ENCODE results near the gene SERTAD1.

The SERTAD1 gene

DNA sequence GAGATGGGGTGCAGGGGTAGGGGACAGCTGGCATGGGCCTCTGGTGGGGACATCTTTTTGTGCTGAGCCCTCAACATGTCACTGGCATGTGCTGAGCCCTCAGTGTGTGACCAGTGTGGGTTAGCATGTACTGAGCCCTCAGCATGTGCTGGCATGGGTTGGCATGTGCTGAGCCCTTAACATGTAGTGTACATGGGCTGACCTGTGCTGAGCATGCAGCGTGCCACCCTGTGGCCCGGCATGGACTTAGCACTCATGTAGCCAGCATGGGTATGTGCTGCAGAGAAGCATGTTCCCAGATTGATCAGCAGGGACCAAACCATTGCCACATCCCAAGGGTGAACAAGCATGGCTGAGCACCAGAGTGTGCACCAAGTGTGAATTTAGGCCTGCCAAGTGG is 47.3 kb downstream of the SERTAD1 start:
- DNase-seq (ENCODE audit: low read depth in 2 of 2) = no peak

DNA sequence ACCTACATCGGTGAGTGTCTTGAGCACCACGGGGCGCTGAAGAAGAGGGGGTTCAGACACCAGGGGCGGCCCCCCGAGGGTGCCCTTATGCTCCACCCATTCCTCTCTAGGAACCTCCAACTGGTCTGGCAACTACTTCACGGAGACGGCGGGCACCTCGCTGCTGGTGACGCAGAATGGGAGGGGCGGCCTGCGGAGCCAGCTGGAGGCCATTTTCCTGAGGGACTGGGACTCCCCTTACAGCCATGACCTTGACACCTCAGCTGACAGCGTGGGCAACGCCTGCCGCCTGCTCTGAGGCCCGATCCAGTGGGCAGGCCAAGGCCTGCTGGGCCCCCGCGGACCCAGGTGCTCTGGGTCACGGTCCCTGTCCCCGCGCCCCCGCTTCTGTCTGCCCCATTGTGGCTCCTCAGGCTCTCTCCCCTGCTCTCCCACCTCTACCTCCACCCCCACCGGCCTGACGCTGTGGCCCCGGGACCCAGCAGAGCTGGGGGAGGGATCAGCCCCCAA is 47.9 kb downstream of the SERTAD1 start:
- no peak for DNase-seq (ENCODE audit: low read depth in 2 of 2)

DNA sequence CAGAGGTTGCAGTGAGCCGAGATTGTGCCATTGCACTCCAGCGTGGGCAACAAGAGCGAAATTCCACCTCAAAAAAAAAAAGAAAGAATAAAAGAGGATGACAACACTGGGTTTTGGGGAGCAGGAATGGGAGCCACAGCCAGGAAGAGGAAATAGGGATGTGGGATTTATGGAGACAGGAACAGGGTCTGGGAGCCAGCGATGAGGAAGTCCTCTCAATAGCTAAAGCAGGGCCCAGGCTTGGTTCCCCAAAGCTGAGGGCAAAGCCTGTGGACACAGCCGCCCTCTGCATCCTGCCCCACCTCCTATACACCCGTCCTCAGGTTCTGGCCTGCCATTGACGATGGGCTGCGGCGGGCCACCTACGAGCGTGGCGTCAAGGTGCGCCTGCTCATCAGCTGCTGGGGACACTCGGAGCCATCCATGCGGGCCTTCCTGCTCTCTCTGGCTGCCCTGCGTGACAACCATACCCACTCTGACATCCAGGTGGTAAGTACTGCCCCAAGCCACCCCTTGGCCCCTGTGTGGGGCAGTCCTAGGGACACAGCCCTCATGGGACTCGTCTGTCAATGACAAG is 49.4 kb downstream of the SERTAD1 start:
- no peak for DNase-seq (ENCODE audit: low read depth in 2 of 2)

DNA sequence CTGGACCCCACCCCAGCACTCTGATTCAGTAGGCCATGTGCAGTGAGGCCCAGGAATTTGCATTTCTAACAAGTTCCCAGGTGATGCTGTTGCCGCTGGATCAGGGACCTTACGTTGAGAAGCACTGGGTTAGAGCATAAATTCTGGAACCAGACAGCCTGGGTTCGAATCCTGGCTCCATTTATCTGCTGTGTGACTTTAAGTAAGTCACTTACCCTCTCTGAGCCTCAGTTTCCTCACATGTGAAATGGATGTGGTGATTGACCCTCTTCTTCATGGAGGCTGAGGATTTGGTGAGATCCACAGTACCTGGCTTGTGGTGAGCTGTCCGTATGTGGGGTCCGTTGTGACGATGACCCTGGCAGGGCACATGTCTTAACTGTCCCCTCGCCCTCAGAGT is 51.7 kb downstream of the SERTAD1 start:
- no peak for DNase-seq (ENCODE audit: low read depth in 2 of 2)

DNA sequence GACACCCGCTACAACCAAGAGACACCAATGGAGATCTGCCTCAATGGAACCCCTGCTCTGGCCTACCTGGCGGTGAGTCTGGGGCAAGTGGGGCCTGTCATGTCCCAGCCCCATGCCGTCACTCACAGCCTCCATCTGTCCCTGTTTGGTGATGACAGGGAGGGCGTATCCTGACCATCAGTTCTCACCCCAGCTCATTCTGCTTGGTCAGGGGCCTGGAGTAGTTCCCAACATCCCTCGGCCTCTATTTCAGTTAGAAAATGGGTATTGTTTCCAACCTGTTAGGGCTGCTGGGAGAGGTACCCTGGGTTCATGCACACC is 54.0 kb downstream of the SERTAD1 start:
- DNase-seq (ENCODE audit: low read depth in 2 of 2) = no peak

Data from fibroblast of skin of left biceps (primary cell).